CD4-positive, alpha-beta T cell treated with Interleukin-15 for 4 hours (primary cell): ENCODE results near the gene GPC3.

Experiments
- DNase-seq: peaks from one replicate; pipeline ENCODE4 v3.0.0-alpha.2; 2020; ENCODE audit warnings: low spot score

GPC3 gene

DNA sequence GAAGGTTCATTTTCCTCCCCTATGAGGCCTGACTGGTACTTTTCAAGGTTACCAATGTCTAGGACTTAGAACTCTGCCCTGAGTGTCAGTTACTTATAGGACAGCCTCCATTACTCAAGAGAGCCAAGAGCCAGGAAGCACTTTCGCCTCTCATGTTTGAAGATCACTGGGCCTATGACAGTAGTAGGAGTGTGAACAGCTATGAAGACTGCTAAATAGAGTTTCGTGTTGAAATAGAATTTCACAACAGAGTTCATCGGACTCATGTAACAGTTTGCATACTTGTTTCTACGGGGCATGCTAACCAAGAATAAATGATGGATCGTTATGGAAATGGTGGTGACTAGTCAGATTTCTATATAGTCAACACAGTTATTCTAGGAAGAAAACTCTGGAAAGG is 472.3 kb downstream of the GPC3 start:
- no peak for DNase-seq

DNA sequence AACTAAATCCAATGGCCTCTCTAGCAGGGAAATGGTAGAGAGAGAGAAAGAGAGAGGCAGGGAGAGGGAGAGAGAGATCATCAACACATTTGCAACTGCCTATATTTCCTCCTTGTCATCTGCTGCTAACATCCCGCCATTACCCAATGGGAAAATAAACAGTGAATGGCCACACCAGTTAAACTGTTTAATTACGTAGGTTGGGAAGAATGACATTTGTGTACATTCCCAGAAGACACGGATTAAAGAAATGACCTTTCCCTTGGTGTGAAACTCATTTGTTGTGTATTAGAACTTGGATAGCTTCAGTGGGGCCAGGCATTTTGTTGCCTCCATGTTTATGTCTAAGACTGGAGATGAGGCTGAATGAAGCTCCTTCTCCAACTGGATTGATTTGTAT is 474.4 kb downstream of the GPC3 start:
- DNase-seq: no peak

DNA sequence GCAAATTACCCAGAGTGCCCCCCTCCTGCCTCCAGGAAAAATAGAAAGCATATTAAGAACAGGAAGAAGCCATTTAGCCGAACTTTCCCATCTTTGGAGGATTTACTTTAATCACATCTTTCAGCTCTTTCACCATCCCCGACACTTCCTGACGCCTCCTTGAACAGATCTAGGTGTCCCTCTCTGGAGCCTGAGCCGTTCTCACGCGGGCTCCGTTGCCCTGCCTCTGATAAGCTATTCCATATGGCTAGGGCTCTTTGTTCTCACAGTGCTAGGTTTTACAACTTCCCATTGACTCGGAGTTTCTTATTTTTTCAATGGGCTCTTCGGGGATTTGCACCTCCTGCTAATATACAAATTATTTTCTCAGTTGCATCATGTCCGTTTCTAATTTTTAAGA is 488.0 kb downstream of the GPC3 start:
- DNase-seq: no peak

DNA sequence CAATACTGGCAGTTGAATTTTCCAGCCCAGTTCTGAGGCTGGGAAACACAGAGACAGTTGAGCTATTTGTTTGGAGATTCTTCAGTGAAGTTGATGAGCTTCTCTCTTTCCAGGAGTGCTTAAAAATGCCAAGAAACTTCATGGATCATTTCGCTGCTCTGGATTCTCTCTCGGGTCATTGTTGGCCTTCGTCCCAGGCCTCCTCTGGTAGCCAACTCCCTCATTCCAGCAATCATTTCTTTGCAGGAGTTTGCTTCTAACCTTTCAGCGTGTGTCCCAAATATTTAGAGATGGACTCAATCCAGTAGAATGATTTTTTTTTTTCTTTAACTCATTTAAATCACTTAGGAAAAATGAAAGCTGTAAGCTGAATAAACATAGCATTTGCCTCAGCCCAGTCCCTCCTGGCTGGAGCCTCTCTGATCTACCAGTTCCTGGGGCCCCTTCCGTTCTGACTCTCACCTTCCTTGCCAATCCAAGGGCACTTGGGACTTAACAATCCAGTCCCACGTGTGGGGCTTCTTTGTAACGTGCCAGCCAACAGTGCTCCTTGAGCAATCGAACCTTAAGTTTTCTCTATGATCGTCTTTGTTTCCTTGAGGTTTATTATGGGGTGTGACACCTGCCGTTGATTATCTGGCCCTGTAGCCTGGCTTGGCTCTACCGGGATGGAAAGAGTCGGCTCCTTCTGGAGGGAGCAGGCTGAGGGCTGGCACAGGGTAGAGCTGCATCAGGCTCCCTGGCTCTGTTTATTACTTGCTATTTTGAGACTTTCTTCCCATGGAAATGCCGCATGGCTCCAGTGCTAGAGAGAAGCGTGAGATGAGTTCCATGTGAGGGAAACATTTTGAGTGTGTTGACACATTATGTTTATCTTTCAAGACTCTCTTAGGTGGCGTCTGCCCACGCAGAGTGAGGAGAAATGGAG is 489.7 kb downstream of the GPC3 start:
- DNase-seq: no peak

DNA sequence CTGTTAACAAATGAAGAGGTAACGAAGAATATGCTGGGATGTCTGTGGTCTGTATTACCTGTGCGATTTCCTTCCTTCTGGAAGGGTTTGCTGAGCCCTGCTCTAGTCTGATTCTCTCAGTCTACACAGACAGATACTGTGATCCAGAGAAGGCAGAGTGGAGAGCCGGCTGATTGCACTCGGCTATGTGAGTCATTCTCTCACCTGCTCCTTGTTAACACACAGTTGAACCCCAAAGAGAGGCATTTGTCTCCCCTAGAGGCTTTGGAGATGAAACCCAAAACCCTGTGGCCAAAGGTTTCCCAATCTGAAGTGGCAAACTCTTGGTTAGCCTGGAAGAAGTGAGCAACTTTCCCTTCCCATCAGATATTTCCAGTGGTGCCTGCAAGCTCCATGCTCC is 492.0 kb downstream of the GPC3 start:
- DNase-seq: no peak

DNA sequence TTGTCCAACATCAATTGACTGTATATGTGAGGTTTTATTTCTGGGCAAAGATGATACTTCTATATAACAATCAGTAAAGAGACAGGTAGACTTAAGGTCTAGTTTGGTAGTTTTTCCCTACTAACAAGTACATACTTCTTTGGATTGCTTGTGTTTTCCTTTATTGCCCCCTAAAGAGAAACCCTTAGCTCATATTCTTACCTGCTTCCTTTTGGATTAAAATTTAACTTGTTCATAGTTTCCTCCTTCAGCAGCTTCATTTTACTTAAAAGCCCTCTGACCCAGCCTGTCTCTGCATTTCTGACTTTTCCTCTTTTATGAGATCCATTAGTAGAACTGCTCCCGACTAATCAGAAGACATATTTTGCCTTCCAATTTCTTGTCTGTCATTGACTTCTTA is 494.4 kb downstream of the GPC3 start:
- DNase-seq: no peak
